ENCODE data around the gene ST6GALNAC4.

GRCh38 chr9:127878652-127879390 is 38.0 kb downstream of the ST6GALNAC4 start:
- TF ChIP-seq POLR2A (IDR thresholded peaks at IDR 0.05), result no peak
- no peak for TF ChIP-seq POLR2AphosphoS5 (IDR thresholded peaks at IDR 0.05)

Data from transverse colon (tissue), 3 donors.